Muscle of arm (tissue), 14 donors: ENCODE results near the gene GLRA1. TPM values are rescaled to one million over a fixed set of nuclear protein-coding genes. Genes with fewer than 3 reads are reported as not detected.
A peak's percentile ranks its signal among the peaks of the same experiment; 100 is the strongest.

ENCODE experiments used
- DNase-seq: peaks from one replicate; pipeline ENCODE4 v3.0.0-alpha.2; 2013
- long read RNA-seq, 11 donors: transcript quantifications; one replicate each; lab custom pipeline, GENCODE V29; 2026
- polyA plus RNA-seq, 12 donors: library from polyadenylated mRNA; unstranded; fragments of 120-200 nt; gene quantifications; one replicate each; pipeline ENCODE4 v1.2.1, GENCODE V29; 2013; ENCODE audit not compliant: insufficient read length in 12 of 12

GLRA1 gene
- under 1 TPM in 2 of 12 donors, not detected in 10; 0.07 to 0.09 TPM for polyA plus RNA-seq
- long read RNA-seq, donor 1: 0 reads
- long read RNA-seq, donor 2: 0 reads
- long read RNA-seq, donor 3: 0 reads
- long read RNA-seq, donor 4: 0 reads
- long read RNA-seq, donor 5: 0 reads
- long read RNA-seq, donor 6: 0 reads
- long read RNA-seq, donor 7: 0 reads
- long read RNA-seq, donor 8: 0 reads
- long read RNA-seq, donor 9: 0 reads
- long read RNA-seq, donor 10: 0 reads
- long read RNA-seq, donor 11: 0 reads

GRCh38 chr5:151924564-151925301 is at the start of gene GLRA1:
Gene GLRA1, minus strand, starts transcription at chr5:151924851. Its CDS starts 302 bp downstream, at chr5:151924549.
- peak; percentile 72 for DNase-seq

DNA sequence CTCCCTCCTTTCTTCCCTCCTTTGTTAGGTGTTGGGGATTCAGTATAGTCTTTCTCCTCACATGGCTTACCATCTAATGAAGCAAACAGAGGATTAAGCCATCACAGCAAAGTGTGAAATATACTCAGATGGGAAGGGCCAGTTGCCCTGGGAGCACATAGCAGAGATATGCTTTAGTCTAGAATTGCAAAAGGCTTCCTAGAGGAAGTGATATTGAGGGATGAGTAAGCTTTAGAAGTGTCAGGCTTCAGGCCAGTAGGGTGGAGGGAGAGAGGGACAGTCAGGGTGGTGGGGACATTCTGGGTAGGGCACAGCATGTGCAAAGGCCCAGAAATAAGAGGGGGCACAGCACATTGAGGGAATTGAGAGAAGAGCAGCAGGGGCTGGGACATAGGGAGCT is 46.2 kb upstream of the GLRA1 start:
- DNase-seq: no peak

DNA sequence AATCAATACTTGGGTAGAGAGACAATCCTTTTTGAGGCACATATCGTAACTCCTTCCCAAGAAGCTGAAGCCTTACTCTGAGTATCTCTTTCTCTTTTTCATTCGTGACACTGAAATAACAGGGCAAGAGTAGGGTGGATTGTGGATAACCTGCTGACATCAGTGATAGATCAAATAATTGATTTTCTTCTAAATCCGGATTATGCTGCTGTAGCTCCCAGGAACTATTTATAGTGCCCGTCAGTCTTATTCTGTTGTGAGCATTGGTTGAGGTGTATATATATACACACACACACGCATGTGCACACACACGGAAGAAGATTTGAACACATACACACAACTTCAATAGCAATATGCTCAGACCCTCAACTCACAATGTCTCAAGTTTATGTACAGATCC is 43.2 kb upstream of the GLRA1 start:
- no peak for DNase-seq

- DNase-seq: no peak
These were observed 41.4 kb upstream of the GLRA1 start for GRCh38 chr5:151966046-151966445.

- no peak for DNase-seq
These were observed 39.8 kb upstream of the GLRA1 start for GRCh38 chr5:151964471-151964870.

DNA sequence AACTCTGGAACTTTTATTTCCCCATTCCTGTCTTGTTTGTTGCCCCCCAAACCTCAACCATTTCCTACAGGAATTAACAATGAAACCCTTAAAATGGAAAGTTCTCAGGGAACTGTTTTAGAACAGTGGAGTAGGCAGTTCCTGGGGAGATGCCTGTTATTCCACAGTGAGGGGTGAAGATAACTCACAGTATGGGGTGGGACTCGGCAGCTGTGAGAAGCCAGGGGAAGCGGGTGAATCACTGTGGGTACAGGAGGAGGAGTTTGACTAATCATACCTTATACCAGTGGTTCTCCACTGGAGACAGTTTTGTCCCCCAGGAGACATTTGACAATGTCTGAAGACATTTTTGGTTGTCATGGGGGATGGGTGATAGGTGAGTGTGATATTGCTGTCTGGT is 36.9 kb upstream of the GLRA1 start:
- no peak for DNase-seq

DNA sequence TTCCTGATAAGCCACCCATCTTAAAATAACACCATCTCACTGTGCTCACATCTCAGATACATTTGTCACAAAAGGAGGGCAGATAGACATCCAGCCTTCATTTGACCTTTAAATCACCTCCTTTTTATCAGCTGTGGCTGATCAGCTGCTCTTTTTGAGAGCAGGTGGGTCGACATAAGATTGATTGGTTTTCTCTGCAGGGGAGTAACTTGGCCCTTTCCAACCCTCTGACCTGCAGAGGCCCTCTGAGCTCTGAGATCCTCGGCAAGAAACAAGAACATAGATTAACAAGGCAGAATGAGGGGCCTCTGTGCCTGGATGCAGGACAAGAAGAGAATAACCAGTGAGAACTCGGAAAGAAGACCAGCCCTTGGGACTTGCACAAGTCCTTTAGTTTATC is 33.5 kb upstream of the GLRA1 start:
- DNase-seq: no peak

GRCh38 chr5:151956725-151957124 is 32.1 kb upstream of the GLRA1 start:
- no peak for DNase-seq

DNA sequence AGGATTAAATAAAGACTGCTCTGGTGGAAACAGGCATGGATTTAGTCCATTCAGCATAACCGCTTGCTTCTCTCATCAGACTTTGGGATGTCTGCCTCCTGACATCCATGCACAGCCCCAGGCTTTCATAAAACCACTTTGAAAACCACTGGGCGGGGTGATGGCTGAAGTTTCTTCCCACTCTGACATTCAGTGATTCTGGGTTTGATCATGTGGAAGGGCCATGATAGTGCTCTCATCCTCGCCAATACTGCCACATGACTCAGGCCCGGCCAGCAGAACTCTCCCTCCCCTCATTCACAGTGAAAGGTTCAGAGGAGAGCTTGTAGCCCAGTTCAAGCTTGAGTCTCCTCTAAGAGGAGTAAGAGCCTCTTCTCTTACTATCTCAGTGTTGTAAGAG is 29.6 kb upstream of the GLRA1 start:
- DNase-seq: no peak

GRCh38 chr5:151953833-151954232 is 29.2 kb upstream of the GLRA1 start:
- no peak for DNase-seq

DNA sequence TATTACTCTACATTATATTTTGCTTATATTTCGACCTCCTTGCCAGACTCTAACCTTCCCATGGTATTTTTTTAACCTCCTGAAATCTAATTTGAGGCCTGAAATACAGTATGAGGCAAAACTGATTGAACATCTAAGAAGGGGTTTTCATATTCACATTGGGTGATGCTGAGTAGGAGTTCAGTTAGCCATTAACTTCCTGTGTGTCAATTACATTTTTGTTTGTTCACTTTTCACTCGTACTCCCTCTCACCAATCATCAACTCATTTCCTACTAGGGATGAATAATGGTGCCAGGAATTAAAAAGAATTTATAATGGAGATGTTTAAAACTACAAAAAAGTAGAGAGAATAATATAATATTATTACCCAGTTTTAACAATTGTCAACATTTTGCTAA is 27.6 kb upstream of the GLRA1 start:
- DNase-seq: no peak

DNA sequence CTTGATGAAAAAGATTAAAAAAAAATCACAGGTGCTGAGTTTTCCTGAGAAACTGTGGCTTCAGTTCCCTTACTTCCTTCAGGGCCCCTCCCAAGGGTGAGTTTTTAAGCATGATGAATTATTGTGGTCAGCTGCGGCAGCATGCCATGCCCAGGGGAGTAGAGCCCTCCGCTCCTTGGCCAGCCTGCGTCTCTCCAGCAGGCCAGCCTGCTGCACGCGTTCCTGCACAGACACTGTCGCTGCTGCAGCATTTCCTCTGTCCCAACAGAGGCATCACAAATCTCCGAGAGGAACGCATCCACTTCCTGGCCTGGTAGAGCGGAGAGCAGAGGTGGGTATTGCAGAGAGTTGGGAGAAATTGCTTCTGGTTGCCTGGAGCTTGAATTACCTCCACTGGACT is 26.1 kb upstream of the GLRA1 start:
- DNase-seq: no peak

- no peak for DNase-seq
These were observed 25.2 kb upstream of the GLRA1 start for GRCh38 chr5:151949701-151950308.

GRCh38 chr5:151949113-151949512 is 24.5 kb upstream of the GLRA1 start:
- DNase-seq: no peak

DNA sequence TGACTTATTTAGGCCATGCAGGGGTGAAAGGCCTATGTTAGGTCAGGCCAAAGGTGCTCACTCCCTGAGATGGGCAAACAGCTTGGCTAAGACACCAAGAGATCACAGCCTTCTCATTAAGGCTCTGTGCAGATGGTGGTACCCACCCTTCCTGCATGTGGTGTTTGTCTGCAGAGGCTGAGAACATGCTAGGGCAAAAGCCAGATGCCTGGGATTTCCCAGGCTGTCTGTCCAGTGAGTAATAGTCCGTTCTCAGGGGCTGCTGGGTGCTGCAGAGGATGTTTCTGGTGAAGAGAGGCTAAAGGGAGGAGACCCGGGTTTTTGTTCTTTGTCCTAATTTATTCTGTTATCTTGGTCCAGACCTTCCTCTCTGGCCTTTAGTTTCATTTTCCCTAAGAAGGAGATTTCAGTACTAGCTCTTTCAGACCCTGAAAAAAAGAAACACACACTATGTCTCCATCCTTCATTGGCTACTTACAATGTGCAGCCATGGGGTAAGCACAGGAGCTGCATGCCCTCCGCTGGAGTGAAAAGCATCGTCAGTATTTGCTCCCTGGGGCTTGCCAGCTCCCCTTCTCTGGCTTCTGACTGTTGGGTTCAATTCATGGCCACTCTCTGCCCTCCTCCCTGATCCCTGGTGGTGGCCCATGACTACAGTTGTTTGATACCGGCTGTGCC is 23.4 kb upstream of the GLRA1 start:
- DNase-seq: no peak

GRCh38 chr5:151937851-151938250 is 13.2 kb upstream of the GLRA1 start:
- no peak for DNase-seq

- DNase-seq: no peak
These were observed 10.6 kb upstream of the GLRA1 start for GRCh38 chr5:151935135-151935695.

DNA sequence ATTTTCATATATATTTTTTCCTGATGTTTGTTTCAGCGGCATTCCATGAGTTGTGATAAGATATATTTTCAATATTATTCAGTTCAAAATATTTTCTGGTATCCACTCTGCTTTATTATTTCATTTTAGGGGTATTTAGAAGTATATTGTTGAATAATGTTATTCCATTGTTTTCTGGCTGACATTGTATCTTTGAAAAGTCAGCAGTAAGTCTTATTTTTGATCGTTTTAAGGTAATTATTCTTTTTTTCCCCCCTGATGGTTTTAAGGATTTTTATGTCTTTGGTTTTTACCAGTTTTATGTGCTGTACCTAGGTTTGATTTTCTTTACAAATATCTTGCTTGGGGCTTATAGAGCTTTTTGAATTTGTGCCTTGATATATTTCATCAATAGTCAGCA is 6.6 kb upstream of the GLRA1 start:
- DNase-seq: no peak

DNA sequence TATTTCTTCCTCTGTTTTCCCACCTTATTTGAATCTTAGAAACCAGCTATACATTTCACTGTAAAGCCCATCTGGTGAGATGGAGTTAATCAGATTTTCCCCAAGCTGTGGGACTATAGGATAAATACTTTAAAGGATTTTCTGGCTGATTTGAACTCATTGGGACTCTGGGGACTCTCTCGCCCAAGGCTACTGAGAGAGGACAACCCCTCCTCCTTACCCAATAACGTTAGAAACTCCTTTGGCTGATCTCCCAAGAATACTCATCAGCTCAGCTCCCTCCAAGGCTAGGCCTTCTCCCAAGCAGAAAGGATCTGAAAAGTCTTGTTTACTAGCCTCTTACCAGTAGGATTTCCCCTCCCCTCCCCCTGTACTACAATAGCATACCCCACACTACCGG is 1.5 kb upstream of the GLRA1 start:
- DNase-seq: no peak

DNA sequence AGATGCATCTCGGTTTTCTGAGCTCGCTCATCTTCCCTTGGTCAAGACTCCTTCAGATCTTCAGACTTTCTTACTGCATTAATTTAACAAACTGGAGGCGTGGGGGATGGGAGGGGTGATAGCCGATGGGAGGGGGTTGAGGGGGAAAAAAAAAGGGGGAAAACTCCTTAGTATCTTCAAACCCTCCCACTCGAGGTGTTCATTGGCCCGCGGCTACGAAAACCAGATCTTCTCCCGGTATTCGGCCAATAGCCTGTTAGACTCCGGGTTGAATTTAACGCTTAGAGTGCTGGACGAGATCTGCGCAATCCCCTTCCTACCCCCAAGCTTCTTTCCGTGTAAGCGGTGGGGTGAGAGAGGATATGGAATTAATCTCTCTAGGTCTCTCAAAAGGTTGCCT is 689 bp upstream of the GLRA1 start:
- no peak for DNase-seq

GRCh38 chr5:151923866-151924476 is 680 bp downstream of the GLRA1 start:
- DNase-seq: no peak

- DNase-seq: no peak
These were observed 2.7 kb downstream of the GLRA1 start for GRCh38 chr5:151921916-151922315.
